ENCODE measurements around the gene KRTAP10-9.

GRCh38 chr21:44611551-44611950 lies 15.3 kb upstream of the KRTAP10-9 start:
- no peak for TF ChIP-seq CTCF (IDR thresholded peaks at IDR 0.05 in 4 of 5, conservative IDR thresholded peaks at IDR 0.05 in 1 of 5)
- TF ChIP-seq POLR2A (IDR thresholded peaks at IDR 0.05): no peak
